NCI-H446 treated with DMSO at 0.1 percent for 48 hours (cell line): ENCODE results near the gene DDI2.

Source experiments
- DNase-seq: peaks from one replicate; lab custom pipeline; 2025; lab: John Stamatoyannopoulos, UW

DDI2 gene

DNA sequence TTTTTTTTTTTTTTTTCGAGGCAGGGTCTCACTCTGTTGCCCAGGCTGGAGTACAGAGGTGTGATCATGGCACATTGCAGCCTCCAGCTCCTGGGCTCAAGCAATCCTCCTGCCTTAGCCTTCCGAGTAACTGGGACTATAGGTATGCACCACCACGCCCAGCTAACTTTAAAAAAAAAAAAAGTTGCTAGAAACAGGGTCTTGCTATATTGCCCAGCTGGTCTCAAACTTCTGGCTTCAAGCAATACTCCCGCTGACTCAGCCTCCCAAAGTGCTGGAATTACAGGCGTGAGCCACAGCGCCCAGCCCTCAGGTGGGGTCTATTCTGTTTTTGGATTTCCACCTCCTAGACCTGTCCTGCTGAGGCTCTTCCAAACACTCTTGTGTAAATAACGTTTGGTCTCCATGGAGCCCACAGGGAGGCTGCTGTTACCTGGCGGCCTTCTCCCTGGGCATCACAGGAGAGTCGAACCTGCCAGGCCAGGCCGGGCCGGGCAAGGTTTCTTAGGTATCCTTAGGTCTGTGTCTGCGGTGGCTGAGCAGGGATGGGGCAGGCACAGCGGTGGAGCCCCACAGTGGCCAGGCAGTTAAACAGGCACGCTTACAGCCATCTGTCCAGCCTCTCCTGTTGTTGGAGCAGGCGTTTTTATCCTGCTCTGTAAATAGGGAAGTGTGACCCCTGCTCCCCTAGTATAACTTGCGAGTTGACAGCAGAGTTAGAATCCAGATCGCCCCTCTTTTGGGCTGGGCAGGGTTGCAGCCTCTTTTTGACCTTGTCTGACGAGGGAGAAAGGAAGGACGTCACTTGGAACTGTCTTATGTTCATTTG is 85.7 kb downstream of the DDI2 start:
- DNase-seq: no peak

- DNase-seq: no peak
Measured at GRCh38 chr1:15703562-15703961, 86.3 kb downstream of the DDI2 start.

GRCh38 chr1:15704526-15705183 is 87.4 kb downstream of the DDI2 start:
- no peak for DNase-seq

- DNase-seq: no peak
Measured at GRCh38 chr1:15705184-15705566, 87.9 kb downstream of the DDI2 start.

- DNase-seq: no peak
Measured at GRCh38 chr1:15706751-15707150, 89.5 kb downstream of the DDI2 start.

GRCh38 chr1:15707239-15707925 is 90.1 kb downstream of the DDI2 start:
- DNase-seq: no peak

DNA sequence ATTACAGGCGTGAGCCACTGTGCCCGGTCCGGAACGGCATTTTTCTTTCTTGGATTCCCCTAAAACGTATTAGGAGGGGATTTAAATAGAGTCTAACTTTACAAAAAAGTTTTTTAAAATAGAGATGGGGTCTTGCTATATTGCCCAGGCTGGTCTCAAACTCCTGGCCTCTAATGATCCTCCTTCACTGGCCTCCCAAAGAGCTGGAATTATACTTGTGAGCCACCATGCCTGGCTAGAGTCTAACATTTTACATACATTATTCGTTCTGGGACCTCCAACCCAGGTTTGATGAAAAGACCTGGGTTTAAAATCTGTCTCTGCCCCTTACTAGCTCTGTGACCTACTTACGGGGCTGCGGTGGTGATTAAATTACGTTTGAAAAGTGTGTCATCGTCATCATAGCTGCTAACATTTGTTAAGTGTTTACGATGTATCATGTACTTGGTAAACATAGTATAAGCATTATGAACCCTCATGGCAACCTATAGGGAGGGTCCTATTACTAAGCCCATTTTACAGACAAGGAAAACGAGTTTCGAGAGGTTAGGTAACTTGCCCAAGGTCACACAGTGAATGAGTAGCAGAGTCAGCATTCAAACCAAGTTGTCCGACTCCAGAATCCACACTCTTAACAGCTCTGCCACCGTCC is 91.4 kb downstream of the DDI2 start:
- no peak for DNase-seq

DNA sequence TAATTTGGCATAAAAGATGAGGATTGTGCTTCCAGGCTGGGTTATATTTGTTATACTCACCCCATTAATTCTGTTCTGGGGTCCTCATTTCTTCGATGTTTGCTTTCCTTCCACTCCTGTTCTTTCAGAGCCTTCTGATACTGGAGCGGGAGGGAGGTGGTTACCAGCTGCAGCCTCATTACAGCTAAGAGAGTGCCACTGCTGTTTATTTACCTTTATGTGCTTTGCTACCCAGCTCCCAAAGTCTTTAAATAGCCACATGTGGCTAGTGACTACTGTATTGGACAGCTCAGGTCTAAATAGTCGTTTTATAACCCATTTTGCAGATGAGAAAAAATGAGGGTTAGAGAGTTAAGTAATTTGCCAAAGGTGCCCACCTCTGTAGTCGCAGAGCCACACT is 92.0 kb downstream of the DDI2 start:
- no peak for DNase-seq

DNA sequence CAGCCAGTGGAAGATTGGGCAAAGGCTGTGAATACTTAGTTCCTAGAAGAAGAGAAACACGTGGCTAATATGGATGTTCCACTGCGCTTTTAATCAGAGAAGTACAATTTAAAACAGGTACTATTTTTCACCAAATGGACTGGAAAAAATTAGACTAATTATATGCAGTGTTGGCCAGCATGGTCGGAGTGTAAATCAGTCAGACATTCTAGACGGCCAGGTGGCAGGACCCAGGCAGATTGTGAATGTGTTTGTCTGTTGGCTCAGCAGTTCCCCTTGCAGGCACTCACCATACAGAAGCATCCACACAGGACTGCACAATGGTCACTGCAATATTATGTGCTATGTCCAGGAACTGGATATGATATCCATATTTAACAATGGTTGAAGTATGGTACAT is 94.9 kb downstream of the DDI2 start:
- DNase-seq: no peak

DNA sequence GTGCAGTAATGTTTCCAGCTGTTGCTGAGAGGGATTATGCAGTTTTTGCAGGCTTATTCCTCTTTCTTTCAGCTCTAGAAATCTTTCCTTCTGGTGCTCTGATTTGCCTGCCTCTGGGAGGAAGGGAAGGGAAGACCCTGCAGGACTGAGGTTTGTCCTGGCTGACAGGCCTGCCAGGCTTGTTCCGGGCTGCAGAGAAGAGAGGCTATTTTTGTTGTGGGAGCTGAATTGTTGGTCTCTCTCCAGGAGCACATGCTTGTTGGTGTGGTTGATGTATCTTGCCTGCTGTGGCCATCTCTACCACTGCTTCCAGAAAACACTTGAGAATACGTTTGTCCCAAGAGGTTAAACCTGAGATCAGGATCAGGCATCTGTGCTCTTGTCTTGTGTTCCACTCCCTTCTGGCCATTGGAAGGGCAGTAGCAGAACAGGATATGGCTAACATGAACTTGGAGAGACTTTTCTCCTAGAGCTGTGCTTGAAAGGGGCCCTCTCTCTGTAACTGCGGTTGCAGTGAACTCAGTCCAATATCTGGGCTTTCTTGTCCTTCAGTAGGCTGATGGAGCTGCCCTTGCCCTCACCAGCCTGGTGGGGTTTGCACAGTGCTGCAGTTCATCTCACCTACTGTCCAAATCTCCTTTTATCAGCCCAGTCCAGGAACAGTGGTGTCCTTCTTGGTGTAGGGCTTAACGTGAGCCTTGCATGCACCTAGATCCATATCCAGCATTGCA is 97.3 kb downstream of the DDI2 start:
- no peak for DNase-seq

- DNase-seq: no peak
Measured at GRCh38 chr1:15717418-15718125, 100.3 kb downstream of the DDI2 start.

GRCh38 chr1:15718199-15718601 is 100.9 kb downstream of the DDI2 start:
- no peak for DNase-seq
